Measurements from ENCODE around the gene EPB42. TPM values are rescaled to one million over a fixed set of nuclear protein-coding genes. Genes with fewer than 3 reads are reported as not detected.

Gene EPB42
- total RNA-seq, 6 experiments from 2014 or later: 0.20 to 3.4 (median 0.64) TPM; not detected in 3

DNA sequence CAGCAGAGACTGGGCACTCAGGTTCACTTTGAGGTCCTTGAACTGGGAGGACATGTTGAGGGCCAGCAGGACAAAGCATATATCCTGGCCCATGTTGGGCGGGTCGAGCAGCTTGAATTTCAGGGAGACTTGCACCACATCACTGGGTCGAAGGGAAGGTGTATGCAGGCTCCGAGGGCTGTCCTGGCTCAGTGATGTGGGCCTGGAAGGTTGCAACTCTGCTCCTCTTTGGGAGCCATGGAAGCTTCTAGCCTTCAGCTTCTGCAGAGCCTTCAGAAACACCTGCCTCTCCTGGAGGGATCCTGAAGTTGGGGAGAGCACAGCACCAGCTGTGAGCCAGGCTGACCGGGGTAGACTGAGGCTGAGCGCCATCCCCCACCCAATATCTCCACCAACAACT, 14.7 kb upstream of the EPB42 start:
- DNase-seq (no peak), ATAC-seq (no peak)
- Histone ChIP-seq H3K4me1 (no peaks in the 10 kb centered on the region), H3K4me3 (no peak overlapping the region), H3K27me3 (no peaks in the 10 kb centered on the region), H3K36me3 (no peaks in the 10 kb centered on the region), H3K27ac (no peak overlapping the region), H3K9me3 (no peaks in the 10 kb centered on the region)
- intact Hi-C loops (cut with DNase I): loop anchor here in 1 of 2 donors (10.0 kb wide), 1 partner anchor 49 kb away; no protein-coding TSS in a partner anchor
- WGBS (ENCODE audit: insufficient coverage, low coverage, low lambda C conversion rate, missing lambda C conversion rate): no CpG with 5 or more reads among the region's 6 CpGs
- no peak for TF ChIP-seq POLR2A (IDR thresholded peaks at IDR 0.05)
- TF ChIP-seq, protein P1, sequence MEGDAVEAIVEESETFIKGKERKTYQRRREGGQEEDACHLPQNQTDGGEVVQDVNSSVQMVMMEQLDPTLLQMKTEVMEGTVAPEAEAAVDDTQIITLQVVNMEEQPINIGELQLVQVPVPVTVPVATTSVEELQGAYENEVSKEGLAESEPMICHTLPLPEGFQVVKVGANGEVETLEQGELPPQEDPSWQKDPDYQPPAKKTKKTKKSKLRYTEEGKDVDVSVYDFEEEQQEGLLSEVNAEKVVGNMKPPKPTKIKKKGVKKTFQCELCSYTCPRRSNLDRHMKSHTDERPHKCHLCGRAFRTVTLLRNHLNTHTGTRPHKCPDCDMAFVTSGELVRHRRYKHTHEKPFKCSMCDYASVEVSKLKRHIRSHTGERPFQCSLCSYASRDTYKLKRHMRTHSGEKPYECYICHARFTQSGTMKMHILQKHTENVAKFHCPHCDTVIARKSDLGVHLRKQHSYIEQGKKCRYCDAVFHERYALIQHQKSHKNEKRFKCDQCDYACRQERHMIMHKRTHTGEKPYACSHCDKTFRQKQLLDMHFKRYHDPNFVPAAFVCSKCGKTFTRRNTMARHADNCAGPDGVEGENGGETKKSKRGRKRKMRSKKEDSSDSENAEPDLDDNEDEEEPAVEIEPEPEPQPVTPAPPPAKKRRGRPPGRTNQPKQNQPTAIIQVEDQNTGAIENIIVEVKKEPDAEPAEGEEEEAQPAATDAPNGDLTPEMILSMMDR (IDR thresholded peaks at IDR 0.05): no peak

DNA sequence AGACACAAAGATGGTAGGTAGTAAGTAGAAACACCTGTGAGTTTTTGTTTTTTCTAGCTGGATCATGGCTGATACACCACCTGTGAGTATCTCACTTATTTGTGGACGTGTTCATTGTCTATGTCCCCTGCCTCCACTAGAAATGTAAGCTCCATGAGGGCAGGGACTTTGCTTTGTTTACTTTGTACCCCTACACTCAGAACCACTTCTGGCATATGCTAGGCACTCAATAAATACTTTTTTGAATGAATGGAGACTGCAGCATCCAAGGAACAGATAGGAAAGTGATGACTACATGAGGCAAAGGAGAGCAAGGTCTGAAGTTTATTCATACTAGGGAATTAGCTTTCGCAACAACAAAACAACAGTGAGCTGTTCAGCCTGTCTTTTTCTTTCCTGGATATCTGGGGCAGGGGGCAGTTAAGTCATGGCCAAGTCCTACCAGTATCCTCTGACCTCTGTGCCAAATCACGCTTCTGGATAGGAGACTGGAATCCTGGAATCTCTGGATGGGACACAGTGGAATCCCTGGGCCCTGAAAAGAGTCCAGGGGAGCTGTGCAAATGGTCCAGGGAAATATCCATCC, 11.6 kb upstream of the EPB42 start:
- Histone ChIP-seq H3K36me3 (no peaks in the 10 kb centered on the region), H3K27ac (no peak overlapping the region), H3K9me3 (no peaks in the 10 kb centered on the region), H3K27me3 (no peaks in the 10 kb centered on the region), H3K4me1 (no peaks in the 10 kb centered on the region), H3K4me3 (no peak overlapping the region)
- no peak for DNase-seq
- intact Hi-C loops (cut with DNase I): loop anchor here in 1 of 2 donors (10.0 kb wide), 1 partner anchor 52 kb away; no protein-coding TSS in a partner anchor
- TF ChIP-seq POLR2A (IDR thresholded peaks at IDR 0.05): no peak
- TF ChIP-seq, protein P1 (IDR thresholded peaks at IDR 0.05): no peak
- ATAC-seq: no peak
- 64% methylated on average over 3 of the region's 3 CpGs for WGBS (ENCODE audit: insufficient coverage, low coverage, low lambda C conversion rate, missing lambda C conversion rate)

DNA sequence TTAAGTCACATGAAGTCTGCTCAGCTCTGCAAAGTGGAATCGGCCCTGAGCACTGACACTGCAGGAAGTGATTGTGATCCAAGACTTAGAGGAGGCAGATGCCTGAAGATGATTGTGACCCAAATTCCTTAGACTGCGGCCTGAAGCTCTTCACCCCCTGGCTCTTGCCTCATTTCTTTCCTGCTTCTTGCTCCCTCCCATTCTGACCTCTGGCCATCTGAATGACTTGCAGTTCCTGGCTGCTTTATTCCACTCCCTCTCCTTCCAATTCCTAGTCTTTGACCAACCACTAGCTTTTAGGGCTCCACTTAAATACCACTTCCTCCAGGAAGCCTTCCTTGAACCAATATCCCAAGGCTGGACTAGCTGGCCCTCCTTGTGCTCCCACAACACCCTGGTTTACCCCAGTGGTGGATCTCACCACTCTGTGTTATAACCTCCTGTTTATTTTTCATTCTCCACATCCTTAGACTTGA, 9.9 kb upstream of the EPB42 start:
- no peak overlapping the region for H3K4me3 ChIP-seq

DNA sequence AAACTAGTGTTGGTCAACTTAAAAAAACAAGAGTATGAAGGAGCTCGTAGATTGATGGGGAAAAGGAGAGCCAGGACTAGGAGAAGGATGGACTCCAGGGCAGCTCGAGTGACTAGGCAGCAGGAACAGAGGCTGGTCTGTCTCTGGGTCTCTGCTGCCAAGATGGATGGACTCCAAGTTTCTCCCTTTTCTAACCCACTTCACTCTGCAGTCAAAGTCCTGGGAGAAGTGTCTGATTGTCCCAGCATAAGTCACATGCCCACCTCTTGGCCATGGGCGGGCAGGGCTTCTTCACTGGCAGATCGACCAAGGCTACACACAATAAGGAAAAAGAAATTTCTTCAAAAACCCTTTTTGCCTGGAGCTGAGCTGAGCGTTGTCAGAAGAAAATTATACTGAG, 9.2 kb upstream of the EPB42 start:
- no peaks in the 10 kb centered on the region for H3K9me3 ChIP-seq
- no peak for DNase-seq
- no peaks in the 10 kb centered on the region for H3K27me3 ChIP-seq
- H3K4me1 ChIP-seq: no peaks in the 10 kb centered on the region
- intact Hi-C loops (cut with DNase I): loop anchor here (5.0 to 10.0 kb wide), 2 partner anchors 55 to 57 kb away; no protein-coding TSS in a partner anchor
- H3K4me3 ChIP-seq: no peak overlapping the region
- TF ChIP-seq POLR2A (IDR thresholded peaks at IDR 0.05): no peak
- 65% methylated on average over 5 of the region's 5 CpGs for WGBS (ENCODE audit: insufficient coverage, low coverage, low lambda C conversion rate, missing lambda C conversion rate)
- H3K27ac ChIP-seq: no peak overlapping the region
- no peaks in the 10 kb centered on the region for H3K36me3 ChIP-seq
- no peak for ATAC-seq

More for the DNA sequence above, 9.9 kb upstream of the EPB42 start:
- no peaks in the 10 kb centered on the region for H3K36me3 ChIP-seq
- no peaks in the 10 kb centered on the region for H3K27me3 ChIP-seq
- intact Hi-C loops (cut with DNase I): loop anchor here in 1 of 2 donors (10.0 kb wide), 1 partner anchor 54 kb away; no protein-coding TSS in a partner anchor
- no peak for DNase-seq
- H3K27ac ChIP-seq: no peak overlapping the region
- WGBS (ENCODE audit: insufficient coverage, low coverage, low lambda C conversion rate, missing lambda C conversion rate): 48% methylated on average over 2 of the region's 2 CpGs
- no peak for ATAC-seq
- TF ChIP-seq POLR2A (IDR thresholded peaks at IDR 0.05): no peak
- TF ChIP-seq, protein P1 (IDR thresholded peaks at IDR 0.05): no peak
- H3K4me1 ChIP-seq: no peaks in the 10 kb centered on the region
- H3K9me3 ChIP-seq: no peaks in the 10 kb centered on the region

All from right lobe of liver (tissue), 6 donors.